Upper lobe of left lung (tissue), 4 donors: ENCODE data around the gene UBAC1.

Source experiments
- EP300 ChIP-seq, 4 donors: sonication (generic); formaldehyde crosslinking; IDR thresholded peaks; one replicate each; pipeline ENCODE4 v1.5.1; 2017; ENCODE audit warnings: antibody characterized with exemption in 4 of 4, control low read depth in 2 of 4
- POLR2A ChIP-seq, 4 donors: fragments of 450-650 bp; IDR thresholded peaks; one replicate each; pipeline ENCODE4 v1.5.1; 2016 to 2017; ENCODE audit warnings: antibody characterized with exemption in 4 of 4, mild to moderate bottlenecking in 2 of 4
- POLR2AphosphoS5 ChIP-seq, 2 donors: sonication (generic); formaldehyde crosslinking; IDR thresholded peaks; one replicate each; pipeline ENCODE4 v1.5.1; 2017; ENCODE audit warnings: antibody characterized with exemption in 2 of 2
- TF ChIP-seq, protein P1 (sequence below), 6 experiments: fragments of 450-650 bp in 4 of 6; fragments of 200-600 bp in 2 of 6; sonication (generic) in 2 of 6; IDR thresholded peaks; one replicate each; pipeline ENCODE4 v1.5.1; 2016 to 2019; ENCODE audit warnings: antibody characterized with exemption in 6 of 6

DNA sequence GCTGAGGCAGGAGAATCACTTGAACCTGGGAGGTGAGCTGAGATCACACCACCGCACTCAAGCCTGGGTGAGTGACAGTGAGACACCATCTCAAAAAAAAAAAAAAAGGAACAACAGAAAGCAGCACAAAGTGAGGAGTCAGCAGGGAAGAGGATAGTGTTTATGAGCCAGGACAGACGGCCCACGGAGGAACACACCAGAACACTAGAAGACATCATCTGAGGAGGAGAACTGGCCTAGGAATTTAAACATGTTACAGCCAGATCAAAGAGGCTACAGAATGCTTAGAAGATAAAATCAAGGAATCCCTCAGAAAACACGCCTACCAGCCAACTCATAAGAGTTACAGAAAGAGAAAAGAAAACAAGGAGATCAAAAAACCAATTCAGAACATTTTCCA is 12.2 kb downstream of the UBAC1 start:
- no peak for TF ChIP-seq POLR2AphosphoS5 (IDR thresholded peaks at IDR 0.05)
- TF ChIP-seq, protein P1, sequence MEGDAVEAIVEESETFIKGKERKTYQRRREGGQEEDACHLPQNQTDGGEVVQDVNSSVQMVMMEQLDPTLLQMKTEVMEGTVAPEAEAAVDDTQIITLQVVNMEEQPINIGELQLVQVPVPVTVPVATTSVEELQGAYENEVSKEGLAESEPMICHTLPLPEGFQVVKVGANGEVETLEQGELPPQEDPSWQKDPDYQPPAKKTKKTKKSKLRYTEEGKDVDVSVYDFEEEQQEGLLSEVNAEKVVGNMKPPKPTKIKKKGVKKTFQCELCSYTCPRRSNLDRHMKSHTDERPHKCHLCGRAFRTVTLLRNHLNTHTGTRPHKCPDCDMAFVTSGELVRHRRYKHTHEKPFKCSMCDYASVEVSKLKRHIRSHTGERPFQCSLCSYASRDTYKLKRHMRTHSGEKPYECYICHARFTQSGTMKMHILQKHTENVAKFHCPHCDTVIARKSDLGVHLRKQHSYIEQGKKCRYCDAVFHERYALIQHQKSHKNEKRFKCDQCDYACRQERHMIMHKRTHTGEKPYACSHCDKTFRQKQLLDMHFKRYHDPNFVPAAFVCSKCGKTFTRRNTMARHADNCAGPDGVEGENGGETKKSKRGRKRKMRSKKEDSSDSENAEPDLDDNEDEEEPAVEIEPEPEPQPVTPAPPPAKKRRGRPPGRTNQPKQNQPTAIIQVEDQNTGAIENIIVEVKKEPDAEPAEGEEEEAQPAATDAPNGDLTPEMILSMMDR (IDR thresholded peaks at IDR 0.05) = no peak
- no peak for TF ChIP-seq POLR2A (IDR thresholded peaks at IDR 0.05)
- TF ChIP-seq EP300 (IDR thresholded peaks at IDR 0.05) = no peak
